HG03039 (cell line): ENCODE results near the gene NT5C.

Source experiments
- ATAC-seq: cut with Tn5 transposase; IDR thresholded peaks from one replicate; pipeline ENCODE4 v1.9.1; 2021; ENCODE audit warnings: mild to moderate bottlenecking, moderate library complexity; ENCODE audit not compliant: unreplicated experiment

The NT5C gene

DNA sequence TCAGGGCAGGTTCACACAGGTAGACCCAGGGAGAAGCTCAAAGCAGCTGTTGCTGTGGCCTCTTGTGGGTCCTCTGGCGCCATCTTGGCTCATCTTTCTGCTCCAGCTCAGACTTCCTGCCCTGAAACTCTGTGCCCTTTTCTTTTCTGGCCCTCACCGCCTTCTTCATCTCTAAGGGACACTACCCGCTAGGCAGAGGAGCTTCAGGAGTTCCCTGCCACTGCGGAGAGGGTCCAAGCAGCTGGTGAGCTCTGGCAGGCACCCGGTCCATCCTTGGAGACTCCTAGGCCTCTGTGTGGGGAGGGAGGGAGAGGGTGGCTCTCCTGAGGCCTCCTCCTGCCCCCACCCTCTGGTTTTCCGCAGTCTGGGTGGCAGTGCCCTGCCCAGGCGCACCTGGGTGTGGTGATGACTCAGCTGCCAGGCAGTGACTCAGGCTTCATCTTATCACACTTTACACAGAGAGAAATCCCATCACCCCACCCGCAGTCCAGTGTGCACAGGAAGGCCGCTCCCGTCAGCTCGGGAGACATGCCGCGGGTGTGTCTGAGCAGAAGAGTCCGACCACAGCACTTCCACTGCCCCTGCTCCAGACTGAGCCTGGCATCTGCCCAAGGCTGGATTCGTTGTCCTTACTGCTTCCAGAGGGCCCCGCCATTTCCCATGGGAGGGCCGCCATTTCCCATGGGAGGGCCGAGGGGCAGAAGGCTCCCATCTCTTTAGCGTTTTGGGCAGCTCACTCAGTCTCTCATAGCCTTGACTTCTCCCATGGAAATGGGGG is 7.3 kb downstream of the NT5C start:
- no peak for ATAC-seq

DNA sequence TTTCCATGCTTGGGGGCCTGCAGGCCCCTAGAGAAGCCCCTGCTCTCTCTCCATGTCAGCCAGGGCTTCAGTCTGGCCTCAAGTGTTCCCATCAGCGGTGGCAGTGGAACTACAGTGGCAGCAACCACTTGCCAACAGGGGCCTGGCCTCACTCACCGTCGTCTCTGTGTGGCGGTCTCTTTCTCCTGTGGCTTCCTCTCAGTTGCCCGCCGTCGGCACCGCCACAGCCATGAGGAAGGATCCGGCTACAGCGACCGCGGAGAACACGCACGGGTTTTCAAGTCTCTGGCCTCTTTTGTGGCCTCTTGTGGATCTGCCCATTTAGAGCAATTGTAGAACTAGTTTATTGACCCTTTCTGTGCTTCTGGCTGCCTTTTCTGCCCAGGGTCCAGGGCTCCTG is 13.2 kb downstream of the NT5C start:
- ATAC-seq: no peak

DNA sequence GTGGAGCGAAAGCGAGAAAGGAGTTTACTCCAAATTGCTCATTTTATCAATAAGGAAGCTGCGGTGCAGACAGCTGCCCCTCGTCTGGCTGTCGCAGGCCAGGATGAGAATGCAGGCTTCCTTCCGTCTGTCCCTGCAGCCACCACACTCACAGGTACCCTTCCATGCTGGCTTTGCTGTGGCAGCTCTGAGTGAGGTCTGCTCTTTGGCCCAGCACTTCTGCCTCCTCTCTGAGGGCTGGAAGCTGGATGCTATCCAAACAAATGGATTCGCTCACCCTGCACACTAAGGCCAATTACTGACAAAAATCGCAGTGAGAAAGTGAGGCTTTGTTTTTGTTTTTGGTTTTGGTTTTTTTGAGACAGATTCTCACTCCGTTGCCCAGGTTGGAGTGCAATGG is 14.8 kb downstream of the NT5C start:
- no peak for ATAC-seq

DNA sequence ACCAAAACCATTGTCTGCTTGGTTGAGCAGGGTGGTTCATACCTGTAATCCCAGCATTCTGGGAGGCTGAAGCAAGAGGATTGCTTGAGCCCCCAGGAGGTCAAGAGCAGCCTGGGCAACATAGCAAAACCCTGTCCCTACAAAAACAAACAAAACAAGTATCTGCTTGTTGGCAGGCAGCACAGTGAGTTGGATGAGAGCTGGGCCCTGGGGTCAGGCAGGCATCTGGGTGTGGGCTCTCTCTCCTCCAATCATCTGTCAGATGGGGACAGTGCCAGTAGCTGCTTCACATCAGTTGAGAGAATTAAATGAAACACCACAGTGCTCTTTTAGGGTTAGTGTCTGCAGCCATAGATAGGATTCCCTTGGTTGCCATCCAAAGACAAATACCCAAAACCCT is 16.0 kb downstream of the NT5C start:
- no peak for ATAC-seq

DNA sequence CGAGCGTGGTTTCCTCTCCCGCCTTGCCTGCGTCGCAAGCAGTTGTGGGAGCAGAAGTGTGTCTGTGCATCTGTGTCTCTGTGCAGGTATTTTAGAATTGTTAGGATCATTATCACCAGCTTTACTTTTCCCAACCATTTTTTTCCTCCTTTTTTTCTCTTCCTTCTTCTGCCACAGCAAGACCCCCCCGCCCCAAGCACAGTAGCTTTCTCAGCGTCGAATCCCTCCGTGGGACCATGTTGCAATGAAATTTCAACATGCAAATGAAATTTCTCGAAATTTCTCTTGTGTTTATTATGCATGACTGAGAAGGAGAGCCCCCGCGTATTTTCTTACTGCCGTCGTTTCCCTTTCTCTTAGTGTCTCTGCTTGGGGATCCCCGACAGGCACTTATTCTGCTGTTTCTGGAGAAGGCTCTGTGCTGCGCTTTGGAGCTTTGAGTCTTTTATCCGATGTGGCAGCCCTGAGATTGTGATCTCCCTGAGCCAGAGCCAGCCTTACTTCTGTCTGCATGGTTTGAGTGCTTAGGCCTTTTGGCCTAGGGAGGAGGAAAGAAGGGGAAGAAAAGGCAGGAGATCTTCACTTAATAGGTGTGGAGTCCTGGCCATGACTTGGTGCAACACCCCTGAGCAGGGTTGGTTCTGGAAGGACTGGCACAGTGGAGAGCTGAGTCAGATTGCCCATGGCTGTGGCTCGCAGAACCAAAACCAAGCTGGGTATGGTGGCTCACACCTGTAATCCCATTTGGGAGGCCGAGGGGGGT is 16.8 kb downstream of the NT5C start:
- no peak for ATAC-seq

DNA sequence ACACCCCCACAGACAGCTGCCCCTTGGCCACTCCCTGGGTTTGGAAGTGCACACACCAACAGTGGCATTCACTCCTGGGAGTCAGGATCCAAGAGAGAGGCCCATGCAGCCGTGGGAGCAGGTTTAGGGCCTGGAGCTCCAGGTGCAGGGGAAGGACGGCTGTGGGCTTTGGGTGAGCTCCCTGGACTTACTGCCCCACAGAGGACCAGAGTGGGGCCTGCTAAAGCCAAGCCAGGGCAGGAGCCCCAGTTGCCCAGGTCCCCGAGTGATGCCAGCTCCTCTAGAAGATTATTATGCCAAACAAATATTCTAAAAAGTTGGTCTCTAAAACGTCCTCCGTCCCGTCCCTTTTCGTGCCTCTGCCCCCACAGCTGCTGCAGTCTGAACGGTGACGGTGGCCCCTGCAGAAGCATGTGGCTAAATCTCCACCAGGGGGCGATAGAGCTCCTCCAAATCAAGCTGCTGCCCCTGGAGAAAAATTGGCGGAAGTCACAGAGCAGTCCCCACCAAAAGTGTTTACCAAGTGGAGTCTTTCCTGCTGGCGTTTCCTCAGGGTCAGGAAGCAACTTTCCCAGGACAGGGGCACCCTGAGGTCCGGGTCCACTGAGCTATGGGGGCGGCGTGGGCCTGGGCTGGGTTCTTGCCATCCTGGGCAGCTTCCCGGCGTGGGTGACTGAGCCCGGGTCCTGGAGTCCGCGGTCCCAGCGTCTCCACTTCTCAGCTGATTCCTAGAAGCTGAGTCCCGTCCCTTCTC is 17.6 kb downstream of the NT5C start:
- no peak for ATAC-seq

DNA sequence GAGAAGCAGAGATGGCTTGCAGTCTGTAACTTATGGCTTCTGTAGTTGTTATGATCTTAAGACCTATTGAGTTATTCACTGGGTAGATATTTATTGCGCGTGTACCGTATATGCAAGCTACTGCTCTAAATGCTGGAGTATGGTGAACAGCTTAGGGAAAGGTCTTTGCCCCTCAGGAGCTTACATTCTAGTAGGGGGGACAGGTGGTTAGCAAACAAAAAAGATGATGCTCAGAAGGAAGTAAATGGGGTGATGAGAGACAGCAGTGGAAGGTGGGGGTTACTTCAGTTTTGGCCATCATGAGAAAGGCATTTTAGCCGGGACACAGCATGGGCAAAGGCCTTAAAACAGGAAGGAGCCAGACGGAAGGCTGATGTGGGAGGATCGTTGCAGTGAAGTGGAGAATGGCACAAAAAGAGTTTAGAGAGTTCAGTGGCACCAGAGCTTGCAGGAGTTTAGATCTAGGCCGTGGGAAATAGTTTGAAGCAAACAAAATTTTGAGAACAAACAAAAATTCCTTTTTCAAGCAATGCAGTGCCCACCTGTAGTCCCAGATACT is 19.7 kb downstream of the NT5C start:
- ATAC-seq: no peak

DNA sequence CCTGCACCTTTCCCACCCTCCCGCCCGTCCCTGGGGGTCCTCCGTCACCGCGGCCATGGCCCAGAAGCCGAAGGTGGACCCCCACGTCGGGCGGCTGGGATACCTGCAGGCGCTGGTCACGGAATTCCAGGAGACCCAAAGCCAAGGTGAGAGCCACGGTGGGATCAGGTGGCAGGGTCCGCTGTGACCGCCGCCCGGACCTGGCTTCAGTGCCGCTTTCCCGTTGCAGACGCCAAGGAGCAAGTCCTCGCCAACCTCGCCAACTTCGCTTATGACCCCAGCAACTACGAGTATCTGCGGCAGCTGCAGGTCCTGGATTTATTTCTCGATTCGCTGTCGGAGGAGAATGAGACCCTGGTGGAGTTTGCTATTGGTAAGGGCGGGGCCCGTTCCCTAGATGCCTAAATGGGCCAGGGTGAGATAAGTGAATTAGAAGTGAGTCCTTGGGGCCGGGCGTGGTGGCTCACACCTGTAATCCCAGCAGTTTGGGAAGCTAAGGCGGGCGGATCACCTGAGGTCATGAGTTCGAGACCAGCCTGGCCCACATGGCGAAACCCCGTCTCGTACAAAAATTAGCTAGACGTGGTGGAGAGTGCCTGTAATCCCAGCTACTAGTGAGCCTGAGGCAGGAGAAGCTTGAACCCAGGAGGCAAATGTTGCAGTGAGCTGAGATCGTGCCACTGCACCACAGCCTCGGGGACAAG is 21.2 kb downstream of the NT5C start:
- peak; percentile 5 for ATAC-seq

DNA sequence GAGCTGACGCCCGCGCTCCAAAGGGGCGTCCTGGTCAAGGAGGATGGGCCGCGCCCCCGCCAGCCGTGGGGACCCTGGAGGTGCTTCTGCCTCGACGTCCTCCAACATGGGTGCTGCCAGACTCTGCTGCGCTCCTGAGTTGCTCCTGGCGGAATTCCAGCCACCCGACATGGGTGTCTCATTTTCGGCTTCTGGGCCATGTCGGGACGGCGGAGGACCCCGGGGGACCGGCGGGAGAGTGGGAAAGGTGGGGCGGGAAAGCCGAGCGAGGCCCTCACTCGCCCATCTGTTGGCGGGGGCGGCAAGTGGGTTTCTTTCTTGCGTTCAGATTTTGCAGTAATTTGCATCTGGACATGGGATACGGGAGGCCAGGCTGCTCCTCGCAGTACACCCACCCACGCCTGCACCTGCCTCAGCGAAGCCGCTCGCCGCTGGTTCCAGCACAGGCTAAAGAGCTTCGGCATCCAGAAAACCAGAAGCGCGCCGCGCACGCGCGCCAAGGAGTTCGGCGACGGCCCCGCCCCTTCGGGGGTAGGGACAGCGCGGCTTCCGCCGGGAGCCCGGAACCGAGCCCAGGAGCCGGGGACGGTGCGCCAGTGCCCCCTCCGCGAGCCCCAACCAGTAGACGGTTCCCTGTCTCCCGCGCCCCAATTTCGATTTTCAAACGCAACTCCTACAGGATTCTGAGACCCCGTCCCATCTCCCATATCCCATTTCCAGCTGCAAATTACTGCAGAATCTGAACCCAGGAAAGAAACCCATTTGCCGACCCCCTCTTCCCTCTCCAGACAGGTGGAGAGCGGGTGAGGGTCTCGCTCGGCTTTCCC is 21.9 kb downstream of the NT5C start, which contains the start of gene ARMC7:
ARMC7 (plus strand) TSS at position 563 of the 827 bp plus-strand sequence. CDS start 320 bp downstream, outside the sequence.
- ATAC-seq: peak; percentile 58

DNA sequence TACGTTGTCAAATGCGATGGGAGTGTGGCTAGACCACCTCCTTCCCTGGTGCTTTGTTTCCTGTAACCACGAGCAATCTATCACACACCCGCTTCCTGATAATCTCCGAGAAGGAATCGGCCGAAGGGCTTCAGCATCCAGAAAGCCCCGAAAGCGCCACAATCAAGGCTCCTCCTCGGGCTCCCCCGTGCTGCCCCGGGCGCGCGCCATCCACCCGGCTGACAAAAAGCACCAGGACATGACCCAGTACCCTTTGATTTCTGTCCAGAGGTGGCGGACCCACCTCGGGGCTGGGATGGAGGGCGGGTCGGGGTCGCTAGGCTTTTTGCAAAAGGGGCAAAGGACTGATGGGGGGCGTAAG is 22.5 kb downstream of the NT5C start:
- ATAC-seq: no peak

DNA sequence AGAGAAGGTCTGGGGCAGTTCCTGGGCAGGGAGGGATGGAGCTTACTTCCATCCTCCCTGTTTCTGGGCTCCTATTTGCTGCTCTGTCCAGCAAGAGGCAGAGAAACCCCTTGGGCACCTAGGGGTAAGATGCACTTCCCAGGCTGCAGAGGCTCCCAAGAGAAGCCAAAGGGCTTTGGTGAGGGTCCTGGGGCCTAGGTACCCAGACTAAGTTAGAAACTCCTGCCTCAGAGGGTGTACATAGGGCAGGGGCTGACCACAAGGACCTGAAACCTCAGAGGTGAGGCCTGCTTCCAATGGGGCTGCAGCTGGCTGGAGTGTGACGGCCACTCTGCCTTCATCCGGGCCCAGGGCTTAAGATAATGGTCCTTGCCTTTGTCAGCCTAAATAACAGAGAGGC is 23.3 kb downstream of the NT5C start:
- no peak for ATAC-seq

DNA sequence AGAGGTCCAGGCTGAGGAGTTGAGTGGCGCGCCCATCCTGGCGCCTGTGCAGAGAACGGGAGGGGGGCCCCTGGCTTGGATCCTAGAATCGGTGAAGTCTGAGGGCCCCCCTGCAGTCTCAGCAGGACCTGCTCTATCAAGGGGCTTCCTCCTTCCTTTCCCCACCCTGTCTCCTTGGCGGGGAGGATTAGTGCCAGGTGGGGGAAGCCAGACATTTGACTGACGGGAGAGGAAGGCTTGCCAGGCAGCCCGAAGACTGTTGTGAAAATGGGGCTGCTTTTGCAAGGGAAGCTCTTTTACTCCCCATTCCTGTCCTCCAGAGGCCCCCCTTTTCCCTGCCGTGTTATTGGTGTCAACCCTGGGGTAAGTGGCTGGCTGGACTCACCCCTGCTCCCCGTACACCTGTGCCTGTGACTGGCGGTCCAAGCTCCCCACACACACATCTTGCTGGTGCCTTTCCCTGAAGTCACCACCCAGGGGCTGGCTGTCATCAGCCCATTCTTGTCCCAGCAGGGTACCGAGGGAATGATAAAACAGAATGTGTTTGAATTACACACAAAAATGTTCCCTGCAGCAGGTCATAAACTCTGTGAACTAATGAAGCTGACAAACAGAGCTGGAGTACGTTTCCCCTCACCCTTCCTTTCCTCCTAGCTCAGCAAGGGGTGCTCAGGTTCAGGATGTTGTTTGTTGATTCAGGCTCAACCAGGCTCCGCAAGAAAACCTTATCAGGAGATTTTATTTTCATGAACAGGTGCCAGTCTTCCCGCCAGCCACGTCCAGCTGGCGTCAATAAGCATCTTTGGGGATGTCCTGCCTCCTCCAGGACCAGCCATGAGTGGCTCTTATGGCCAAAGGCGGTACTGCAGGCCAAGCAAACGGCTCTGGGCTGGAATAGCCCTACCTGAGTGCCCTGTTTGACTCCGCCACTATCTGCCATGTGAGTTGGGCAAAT is 26.1 kb downstream of the NT5C start:
- no peak for ATAC-seq

DNA sequence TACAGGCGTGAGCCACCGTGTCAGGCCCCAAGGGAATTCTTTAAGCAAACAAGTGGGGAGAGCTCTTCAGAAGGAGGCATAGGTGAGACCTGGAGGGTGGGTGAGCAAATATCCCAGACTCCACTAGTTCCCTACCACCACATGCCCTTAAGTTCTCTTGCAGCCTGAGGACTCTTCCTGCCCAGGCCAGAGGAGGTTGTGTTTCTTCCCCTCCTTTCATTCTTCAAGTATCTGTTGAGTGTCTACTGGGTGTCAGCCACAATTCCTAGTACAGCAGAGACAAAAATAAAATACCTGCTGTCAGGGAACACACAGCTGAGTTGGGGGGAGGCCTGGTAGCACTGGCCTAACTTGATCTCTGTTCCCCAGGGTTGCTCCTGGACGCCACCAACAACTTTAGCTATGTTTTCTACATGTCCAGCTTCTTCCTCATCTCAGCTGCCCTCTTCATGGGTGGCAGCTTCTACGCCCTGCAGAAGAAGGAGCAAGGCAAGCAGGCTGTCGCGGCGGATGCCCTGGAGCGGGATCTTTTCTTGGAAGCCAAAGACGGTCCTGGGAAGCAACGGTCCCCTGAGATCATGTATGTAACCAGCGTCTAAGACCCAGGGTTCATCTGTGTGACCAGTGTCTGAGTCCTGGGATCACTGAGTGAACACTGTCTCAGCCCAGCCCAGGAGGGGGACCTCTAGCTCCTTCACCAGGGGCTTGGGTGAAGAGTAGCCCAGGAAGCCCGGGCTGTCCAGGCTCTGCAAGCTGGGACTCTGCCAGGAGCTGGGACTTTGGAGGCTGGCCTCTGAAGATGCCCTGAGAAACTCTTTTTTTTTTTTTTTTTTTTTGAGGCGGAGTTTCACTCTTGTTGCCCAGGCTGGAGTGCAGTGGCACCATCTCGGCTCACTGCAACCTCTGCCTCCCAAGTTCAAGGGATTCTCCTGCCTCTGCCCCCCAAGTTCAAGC is 27.7 kb downstream of the NT5C start:
- no peak for ATAC-seq

DNA sequence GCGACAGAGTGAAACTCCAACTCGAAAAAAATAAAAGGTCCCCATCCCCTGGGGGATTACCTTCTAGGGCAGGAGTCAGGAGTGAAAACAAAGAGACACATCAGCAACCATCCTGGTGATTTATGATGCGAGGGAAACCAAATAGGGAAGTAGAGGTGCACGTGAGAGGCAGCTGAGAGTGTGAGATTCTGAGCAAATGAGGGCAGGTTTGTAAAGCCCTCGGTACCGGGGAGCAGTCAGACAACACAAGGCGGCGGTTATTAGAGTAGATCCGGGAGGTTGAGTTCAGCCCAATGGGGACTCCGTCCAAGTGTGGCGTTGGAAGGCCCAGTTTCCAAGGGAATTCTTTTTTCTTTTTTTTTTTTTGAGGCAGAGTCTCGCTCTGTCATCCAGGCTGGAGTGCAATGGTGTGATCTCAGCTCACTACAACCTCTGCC is 29.1 kb downstream of the NT5C start:
- ATAC-seq: no peak

DNA sequence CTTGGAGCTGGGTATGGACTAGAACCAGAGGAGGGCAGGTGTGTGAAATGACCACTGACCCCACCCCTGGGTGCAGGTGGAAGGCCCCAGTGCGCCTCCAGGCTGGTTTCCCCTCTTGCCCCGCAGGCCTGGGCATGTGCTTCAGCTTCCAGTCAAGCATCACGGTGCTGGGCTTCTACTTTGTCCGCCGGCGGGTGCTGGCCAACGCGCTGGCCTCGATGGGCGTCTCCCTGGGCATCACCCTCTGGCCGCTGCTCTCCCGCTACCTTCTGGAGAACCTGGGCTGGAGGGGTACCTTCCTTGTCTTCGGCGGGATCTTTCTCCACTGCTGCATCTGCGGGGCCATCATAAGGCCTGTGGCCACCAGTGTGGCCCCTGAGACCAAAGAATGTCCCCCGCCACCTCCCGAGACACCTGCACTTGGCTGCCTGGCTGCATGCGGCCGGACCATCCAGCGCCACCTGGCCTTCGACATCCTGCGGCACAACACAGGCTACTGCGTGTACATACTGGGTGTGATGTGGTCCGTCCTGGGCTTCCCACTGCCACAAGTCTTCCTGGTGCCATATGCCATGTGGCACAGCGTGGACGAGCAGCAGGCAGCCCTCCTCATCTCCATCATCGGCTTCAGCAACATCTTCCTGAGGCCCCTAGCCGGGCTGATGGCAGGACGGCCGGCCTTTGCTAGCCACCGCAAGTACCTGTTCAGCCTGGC is 31.5 kb downstream of the NT5C start:
- no peak for ATAC-seq

DNA sequence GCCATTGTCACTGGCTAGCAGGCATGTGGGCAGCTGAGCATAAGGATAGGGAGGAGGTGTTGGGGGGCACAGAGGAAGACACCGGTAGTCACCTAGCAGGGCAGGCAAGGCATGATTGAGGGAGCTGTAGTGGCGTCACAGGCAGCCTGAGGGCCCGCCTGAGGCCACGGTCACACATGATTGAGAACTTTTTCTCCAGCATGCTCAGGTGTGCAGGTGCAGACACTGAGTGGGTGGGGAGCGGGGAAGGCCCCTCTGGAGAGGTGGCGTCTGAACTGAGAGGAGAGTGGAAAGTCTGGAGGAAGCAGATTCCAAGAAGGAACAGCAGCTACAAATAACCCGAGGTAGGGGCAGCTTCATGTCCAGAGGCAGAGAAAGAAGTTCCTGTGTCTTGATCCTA is 32.7 kb downstream of the NT5C start:
- ATAC-seq: no peak

DNA sequence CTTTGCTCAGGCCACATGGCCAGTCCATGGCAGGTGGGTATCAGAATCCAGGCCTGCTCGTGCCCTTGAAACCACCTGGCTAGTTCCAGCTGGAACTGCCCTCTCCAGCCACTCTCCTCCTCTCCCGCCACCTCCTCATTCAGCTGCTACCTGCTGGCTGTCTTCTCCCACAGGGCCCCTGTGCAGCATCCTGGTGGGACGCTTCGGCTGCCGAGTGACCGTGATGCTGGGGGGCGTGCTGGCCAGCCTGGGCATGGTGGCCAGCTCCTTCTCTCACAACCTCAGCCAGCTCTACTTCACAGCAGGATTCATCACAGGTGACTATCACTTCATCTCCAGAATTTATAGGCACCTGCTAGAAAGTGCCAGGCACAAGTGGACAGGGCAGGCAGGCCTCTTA is 33.7 kb downstream of the NT5C start:
- ATAC-seq: no peak
